ENCODE data around the gene RFC5. TPM values are rescaled to one million over a fixed set of nuclear protein-coding genes. Genes with fewer than 3 reads are reported as not detected.

Gene RFC5
- 10.1 and 13.7 TPM in 2 replicates for total RNA-seq

DNA sequence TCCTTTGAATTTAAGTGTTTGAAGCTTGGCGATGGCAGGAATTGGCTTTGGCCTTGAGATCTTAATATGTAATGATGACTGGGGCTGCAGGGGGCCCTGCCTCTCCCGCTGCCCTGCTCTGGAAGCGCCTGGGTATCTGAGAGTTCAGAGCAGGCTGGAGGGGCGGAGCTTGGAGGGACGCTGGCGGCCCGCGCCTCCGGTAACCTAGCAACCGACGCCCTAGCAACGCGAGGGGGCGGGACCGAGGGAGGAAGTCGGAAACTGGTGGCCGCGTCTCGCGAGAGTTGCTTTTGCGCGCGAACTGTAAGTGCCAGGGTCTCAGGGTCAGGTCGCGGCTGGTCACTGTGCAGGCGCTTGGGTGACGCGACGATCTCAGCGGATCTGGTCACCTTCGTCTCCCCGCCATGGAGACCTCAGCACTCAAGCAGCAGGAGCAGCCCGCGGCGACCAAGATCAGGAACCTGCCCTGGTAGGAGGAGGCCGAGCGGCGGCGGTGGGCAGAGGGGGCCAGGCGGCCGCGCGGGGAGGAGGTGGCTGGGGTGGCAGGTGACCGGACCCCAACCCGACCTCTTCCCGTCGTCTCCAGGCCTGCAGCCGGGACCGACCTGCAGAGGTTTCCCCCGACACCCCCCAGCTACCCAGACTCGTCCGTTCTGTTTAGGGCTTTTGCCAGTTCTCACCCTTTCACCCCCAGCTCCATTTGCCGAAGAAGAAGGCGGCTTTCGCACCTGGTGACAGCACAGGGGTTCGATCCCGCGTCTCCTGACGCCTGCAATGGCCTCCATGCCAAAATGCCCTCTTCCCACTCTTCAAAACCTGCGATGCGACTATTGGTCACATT, at the start of gene RFC5:
Gene RFC5 (plus strand): TSS at position 280 of the 841 bp plus-strand sequence. CDS start 125 bp downstream, at position 405.
- no peak for TF ChIP-seq CTCF (IDR thresholded peaks at IDR 0.05; ENCODE audit: insufficient read depth, low read length, poor library complexity, severe bottlenecking)
- Histone ChIP-seq H3K4me3 (ENCODE audit: low read depth, low read length) (peak within 1 kb of the TSS; percentile 98), H3K27me3 (ENCODE audit: control insufficient read depth, insufficient read depth, low read length) (no peaks in the 10 kb centered on the region), H3K36me3 (ENCODE audit: control insufficient read depth, insufficient read depth, low read length) (no peaks in the 10 kb centered on the region)
- peak; percentile 83 for DNase-seq (ENCODE audit: low read depth)

- H3K36me3 ChIP-seq (ENCODE audit: control insufficient read depth, insufficient read depth, low read length), result no peaks in the 10 kb centered on the region
- peaks cover 28% of the 10 kb centered on the region for H3K27me3 ChIP-seq (ENCODE audit: control insufficient read depth, insufficient read depth, low read length)
- TF ChIP-seq CTCF (IDR thresholded peaks at IDR 0.05; ENCODE audit: insufficient read depth, low read length, poor library complexity, severe bottlenecking), result no peak
- no peak overlapping the region for H3K4me3 ChIP-seq (ENCODE audit: low read depth, low read length)
- no peak for DNase-seq (ENCODE audit: low read depth)
These were observed 49.5 kb upstream of the RFC5 start for GRCh38 chr12:117967043-117967442.

DNA sequence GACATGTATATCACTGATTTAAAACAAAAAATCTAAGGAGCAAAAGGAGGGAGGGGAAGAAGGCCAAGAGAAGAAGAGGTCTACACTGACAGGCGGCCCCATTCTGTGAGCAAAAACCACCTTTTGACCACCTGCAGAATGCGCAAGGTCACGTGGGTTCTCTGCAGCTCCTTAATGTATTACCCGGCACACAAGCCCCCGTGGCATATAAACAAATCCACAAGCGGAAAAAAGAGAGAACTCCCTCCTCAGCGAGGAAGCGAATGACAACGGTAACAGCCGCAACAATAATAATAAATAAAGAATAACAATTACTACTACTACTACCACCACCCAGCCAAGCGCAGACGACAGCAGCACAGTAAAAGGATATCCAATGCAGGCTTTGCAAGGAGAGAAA, 49.0 kb upstream of the RFC5 start:
- no peak for DNase-seq (ENCODE audit: low read depth)
- no peak for TF ChIP-seq CTCF (IDR thresholded peaks at IDR 0.05; ENCODE audit: insufficient read depth, low read length, poor library complexity, severe bottlenecking)
- Histone ChIP-seq H3K36me3 (ENCODE audit: control insufficient read depth, insufficient read depth, low read length) (no peaks in the 10 kb centered on the region), H3K27me3 (ENCODE audit: control insufficient read depth, insufficient read depth, low read length) (peaks cover 28% of the 10 kb centered on the region), H3K4me3 (ENCODE audit: low read depth, low read length) (no peak overlapping the region)

GRCh38 chr12:117968151-117968789, 48.2 kb upstream of the RFC5 start:
- Histone ChIP-seq H3K27me3 (ENCODE audit: control insufficient read depth, insufficient read depth, low read length) (peaks cover 28% of the 10 kb centered on the region), H3K4me3 (ENCODE audit: low read depth, low read length) (peak overlapping the region; percentile 53)
- TF ChIP-seq CTCF (IDR thresholded peaks at IDR 0.05; ENCODE audit: insufficient read depth, low read length, poor library complexity, severe bottlenecking), result no peak

DNA sequence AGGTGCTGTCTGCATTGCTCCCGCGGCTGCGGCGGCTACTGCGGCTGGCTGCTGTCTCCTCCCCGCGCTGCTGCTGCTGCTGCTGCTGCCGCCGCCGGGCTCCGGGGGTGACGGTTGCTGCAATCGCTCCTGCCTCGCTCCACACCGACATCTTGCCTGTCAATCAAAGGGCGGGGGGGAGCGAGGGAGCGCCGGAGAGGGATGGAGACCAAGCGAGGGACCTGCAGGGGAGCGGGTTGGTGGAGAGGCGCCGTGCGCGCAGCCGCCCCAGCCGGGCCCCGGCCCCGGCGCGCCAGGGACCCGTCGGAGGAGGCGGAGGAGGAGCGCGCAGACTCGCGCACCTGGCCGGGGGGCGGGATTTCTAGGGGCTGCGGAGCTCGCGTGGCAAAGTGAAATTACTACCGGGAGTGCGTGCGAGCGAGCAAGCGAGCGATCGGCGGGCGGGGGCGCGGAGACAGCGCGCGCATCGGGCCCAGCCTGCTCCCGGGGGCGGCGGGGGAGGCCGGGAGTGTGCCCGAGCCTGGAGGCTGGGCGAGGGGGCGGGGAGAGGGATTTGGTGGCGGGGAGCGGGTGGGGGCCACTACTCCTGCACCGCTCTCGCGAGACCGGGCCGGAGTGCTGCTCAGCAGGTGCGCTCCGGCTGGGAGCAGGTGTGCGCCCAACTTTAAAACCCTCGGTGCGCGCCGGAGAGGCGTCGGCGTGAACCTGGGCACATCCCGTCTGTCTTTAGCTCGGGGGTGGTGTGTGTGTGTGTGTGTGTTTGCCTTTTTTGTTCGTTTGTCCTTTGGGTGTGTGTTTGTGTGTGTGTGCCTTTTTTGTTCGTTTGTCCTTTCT, 47.5 kb upstream of the RFC5 start, which contains the start of gene KSR2:
Gene KSR2 (minus strand): TSS at position 165 of the 834 bp plus-strand sequence. CDS start 735 bp downstream, outside the sequence.
- peak within 1 kb of the TSS; percentile 53 for H3K4me3 ChIP-seq (ENCODE audit: low read depth, low read length)
- no peak for TF ChIP-seq CTCF (IDR thresholded peaks at IDR 0.05; ENCODE audit: insufficient read depth, low read length, poor library complexity, severe bottlenecking)
- peak; percentile 16 for DNase-seq (ENCODE audit: low read depth)
- H3K36me3 ChIP-seq (ENCODE audit: control insufficient read depth, insufficient read depth, low read length), result no peaks in the 10 kb centered on the region
- H3K27me3 ChIP-seq (ENCODE audit: control insufficient read depth, insufficient read depth, low read length), result peaks cover 28% of the 10 kb centered on the region

More at GRCh38 chr12:117968151-117968789, 48.2 kb upstream of the RFC5 start:
- no peak for DNase-seq (ENCODE audit: low read depth)
- H3K36me3 ChIP-seq (ENCODE audit: control insufficient read depth, insufficient read depth, low read length), result no peaks in the 10 kb centered on the region
